ENCODE data around the gene CGN.
"Not testable (repeated sequence)": the region's sequence is repeated elsewhere in the genome, so short reads cannot be mapped to it uniquely, and the experiment has no call there.

CGN gene

GRCh38 chr1:151522427-151522826, 11.2 kb downstream of the CGN start:
- H3K4me3 ChIP-seq (ENCODE audit: extremely low read depth, insufficient read depth, low read length, poor library complexity, severe bottlenecking); H3K27ac ChIP-seq (ENCODE audit: low read depth, low read length, severe bottlenecking); H3K36me3 ChIP-seq (ENCODE audit: control insufficient read depth, insufficient read depth, low read length); H3K4me1 ChIP-seq (ENCODE audit: control insufficient read depth, insufficient read depth, low read length, poor library complexity, severe bottlenecking); H3K9me3 ChIP-seq (ENCODE audit: control insufficient read depth, low read length): not testable (repeated sequence)
- 92 to 100% methylated on average over 1 to 4 of the region's 7 CpGs for WGBS, 2 experiments (ENCODE audit: insufficient coverage in 2 of 2)

- 50 to 53% methylated on average over 2 to 3 of the region's 5 CpGs for WGBS, 2 experiments (ENCODE audit: insufficient coverage in 2 of 2)
- no peak overlapping the region for H3K27ac ChIP-seq (ENCODE audit: low read depth, low read length, severe bottlenecking)
- H3K36me3 ChIP-seq (ENCODE audit: control insufficient read depth, insufficient read depth, low read length), result peaks cover 6% of the 10 kb centered on the region
- no peak overlapping the region for H3K4me3 ChIP-seq (ENCODE audit: extremely low read depth, insufficient read depth, low read length, poor library complexity, severe bottlenecking)
- H3K4me1 ChIP-seq (ENCODE audit: control insufficient read depth, insufficient read depth, low read length, poor library complexity, severe bottlenecking), result no peaks in the 10 kb centered on the region
- H3K9me3 ChIP-seq (ENCODE audit: control insufficient read depth, low read length), result no peaks in the 10 kb centered on the region
These were observed 12.1 kb downstream of the CGN start for GRCh38 chr1:151523326-151523725.

- Histone ChIP-seq H3K27ac (ENCODE audit: low read depth, low read length, severe bottlenecking) (no peak overlapping the region), H3K4me1 (ENCODE audit: control insufficient read depth, insufficient read depth, low read length, poor library complexity, severe bottlenecking) (no peaks in the 10 kb centered on the region), H3K4me3 (ENCODE audit: extremely low read depth, insufficient read depth, low read length, poor library complexity, severe bottlenecking) (no peak overlapping the region), H3K9me3 (ENCODE audit: control insufficient read depth, low read length) (no peaks in the 10 kb centered on the region), H3K36me3 (ENCODE audit: control insufficient read depth, insufficient read depth, low read length) (no peaks in the 10 kb centered on the region)
- WGBS, 2 experiments (ENCODE audit: insufficient coverage in 2 of 2), result 93% methylated on average over 7 of the region's 7 CpGs
These were observed 13.5 kb downstream of the CGN start for GRCh38 chr1:151524736-151525135.

GRCh38 chr1:151526735-151527525, 15.7 kb downstream of the CGN start:
- Histone ChIP-seq H3K27ac (ENCODE audit: low read depth, low read length, severe bottlenecking) (no peak overlapping the region), H3K36me3 (ENCODE audit: control insufficient read depth, insufficient read depth, low read length) (no peaks in the 10 kb centered on the region), H3K4me1 (ENCODE audit: control insufficient read depth, insufficient read depth, low read length, poor library complexity, severe bottlenecking) (no peaks in the 10 kb centered on the region), H3K4me3 (ENCODE audit: extremely low read depth, insufficient read depth, low read length, poor library complexity, severe bottlenecking) (no peak overlapping the region), H3K9me3 (ENCODE audit: control insufficient read depth, low read length) (no peaks in the 10 kb centered on the region)
- WGBS, 2 experiments (ENCODE audit: insufficient coverage in 2 of 2), result 83 to 84% methylated on average over 5 to 6 of the region's 7 CpGs

- Histone ChIP-seq H3K4me1 (ENCODE audit: control insufficient read depth, insufficient read depth, low read length, poor library complexity, severe bottlenecking) (no peaks in the 10 kb centered on the region), H3K9me3 (ENCODE audit: control insufficient read depth, low read length) (no peaks in the 10 kb centered on the region), H3K4me3 (ENCODE audit: extremely low read depth, insufficient read depth, low read length, poor library complexity, severe bottlenecking) (no peak overlapping the region), H3K27ac (ENCODE audit: low read depth, low read length, severe bottlenecking) (no peak overlapping the region), H3K36me3 (ENCODE audit: control insufficient read depth, insufficient read depth, low read length) (no peaks in the 10 kb centered on the region)
- 83 to 97% methylated on average over 10 of the region's 11 CpGs for WGBS, 2 experiments (ENCODE audit: insufficient coverage in 2 of 2)
These were observed 18.1 kb downstream of the CGN start for GRCh38 chr1:151529211-151529702.

GRCh38 chr1:151529781-151530180, 18.6 kb downstream of the CGN start:
- Histone ChIP-seq H3K4me3 (ENCODE audit: extremely low read depth, insufficient read depth, low read length, poor library complexity, severe bottlenecking) (no peak overlapping the region), H3K36me3 (ENCODE audit: control insufficient read depth, insufficient read depth, low read length) (no peaks in the 10 kb centered on the region)
- WGBS, 2 experiments (ENCODE audit: insufficient coverage in 2 of 2), result 96 to 97% methylated on average over 16 to 17 of the region's 18 CpGs

GRCh38 chr1:151530461-151530860, 19.3 kb downstream of the CGN start:
- 90% methylated on average over 5 to 10 of the region's 11 CpGs for WGBS, 2 experiments (ENCODE audit: insufficient coverage in 2 of 2)
- H3K27ac ChIP-seq (ENCODE audit: low read depth, low read length, severe bottlenecking), result no peak overlapping the region
- H3K36me3 ChIP-seq (ENCODE audit: control insufficient read depth, insufficient read depth, low read length), result no peaks in the 10 kb centered on the region
- H3K4me3 ChIP-seq (ENCODE audit: extremely low read depth, insufficient read depth, low read length, poor library complexity, severe bottlenecking), result no peak overlapping the region
- H3K9me3 ChIP-seq (ENCODE audit: control insufficient read depth, low read length), result no peaks in the 10 kb centered on the region
- H3K4me1 ChIP-seq (ENCODE audit: control insufficient read depth, insufficient read depth, low read length, poor library complexity, severe bottlenecking), result peaks cover 3% of the 10 kb centered on the region

More at GRCh38 chr1:151529781-151530180, 18.6 kb downstream of the CGN start:
- Histone ChIP-seq H3K27ac (ENCODE audit: low read depth, low read length, severe bottlenecking) (no peak overlapping the region), H3K4me1 (ENCODE audit: control insufficient read depth, insufficient read depth, low read length, poor library complexity, severe bottlenecking) (no peaks in the 10 kb centered on the region), H3K9me3 (ENCODE audit: control insufficient read depth, low read length) (no peaks in the 10 kb centered on the region)

GRCh38 chr1:151533870-151534269, 22.7 kb downstream of the CGN start:
- H3K9me3 ChIP-seq (ENCODE audit: control insufficient read depth, low read length), result no peaks in the 10 kb centered on the region
- peaks cover 23% of the 10 kb centered on the region for H3K4me1 ChIP-seq (ENCODE audit: control insufficient read depth, insufficient read depth, low read length, poor library complexity, severe bottlenecking)
- H3K36me3 ChIP-seq (ENCODE audit: control insufficient read depth, insufficient read depth, low read length), result no peaks in the 10 kb centered on the region
- no peak overlapping the region for H3K27ac ChIP-seq (ENCODE audit: low read depth, low read length, severe bottlenecking)
- H3K4me3 ChIP-seq (ENCODE audit: extremely low read depth, insufficient read depth, low read length, poor library complexity, severe bottlenecking), result no peak overlapping the region
- 82 to 95% methylated on average over 9 to 10 of the region's 10 CpGs for WGBS, 2 experiments (ENCODE audit: insufficient coverage in 2 of 2)

- 27 to 70% methylated on average over 5 to 7 of the region's 12 CpGs for WGBS, 2 experiments (ENCODE audit: insufficient coverage in 2 of 2)
These were observed 23.6 kb downstream of the CGN start for GRCh38 chr1:151534662-151535278.

GRCh38 chr1:151535326-151536271, 24.4 kb downstream of the CGN start:
- Histone ChIP-seq H3K4me1 (ENCODE audit: control insufficient read depth, insufficient read depth, low read length, poor library complexity, severe bottlenecking) (peaks cover 23% of the 10 kb centered on the region), H3K4me3 (ENCODE audit: extremely low read depth, insufficient read depth, low read length, poor library complexity, severe bottlenecking) (no peak overlapping the region), H3K36me3 (ENCODE audit: control insufficient read depth, insufficient read depth, low read length) (no peaks in the 10 kb centered on the region), H3K9me3 (ENCODE audit: control insufficient read depth, low read length) (no peaks in the 10 kb centered on the region), H3K27ac (ENCODE audit: low read depth, low read length, severe bottlenecking) (no peak overlapping the region)
- 83 to 89% methylated on average over 5 of the region's 6 CpGs for WGBS, 2 experiments (ENCODE audit: insufficient coverage in 2 of 2)

More at GRCh38 chr1:151534662-151535278, 23.6 kb downstream of the CGN start:
- H3K9me3 ChIP-seq (ENCODE audit: control insufficient read depth, low read length), result no peaks in the 10 kb centered on the region
- H3K4me1 ChIP-seq (ENCODE audit: control insufficient read depth, insufficient read depth, low read length, poor library complexity, severe bottlenecking), result peaks cover 23% of the 10 kb centered on the region
- no peaks in the 10 kb centered on the region for H3K36me3 ChIP-seq (ENCODE audit: control insufficient read depth, insufficient read depth, low read length)
- H3K4me3 ChIP-seq (ENCODE audit: extremely low read depth, insufficient read depth, low read length, poor library complexity, severe bottlenecking), result no peak overlapping the region
- H3K27ac ChIP-seq (ENCODE audit: low read depth, low read length, severe bottlenecking), result no peak overlapping the region

Measured in mesodermal cell (in vitro differentiated cells).